ENCODE results near the gene PCSK5.
"Not testable (repeated sequence)": the region's sequence is repeated elsewhere in the genome, so short reads cannot be mapped to it uniquely, and the experiment has no call there.

The PCSK5 gene

DNA sequence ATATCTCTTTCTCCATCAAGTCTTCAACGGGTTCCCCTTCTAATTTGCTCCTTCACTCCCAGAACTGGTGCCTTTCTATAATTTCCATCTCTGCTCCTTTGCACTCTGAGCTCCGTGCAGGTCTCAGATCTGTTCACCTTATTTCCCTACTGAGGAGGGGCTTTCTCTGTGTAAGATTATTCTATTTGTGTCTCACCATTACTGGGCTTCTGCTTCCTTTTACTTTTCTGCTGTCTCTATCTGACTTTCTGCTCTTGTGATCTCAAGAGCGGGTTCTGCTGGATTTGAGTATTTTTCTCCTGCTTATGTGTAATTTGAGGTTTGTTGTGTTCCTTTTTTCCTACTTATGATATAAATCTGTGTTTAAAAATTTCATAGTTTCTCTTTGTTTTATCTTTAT, 117.5 kb downstream of the PCSK5 start:
- DNase-seq (ENCODE audit: low read depth) = no peak

DNA sequence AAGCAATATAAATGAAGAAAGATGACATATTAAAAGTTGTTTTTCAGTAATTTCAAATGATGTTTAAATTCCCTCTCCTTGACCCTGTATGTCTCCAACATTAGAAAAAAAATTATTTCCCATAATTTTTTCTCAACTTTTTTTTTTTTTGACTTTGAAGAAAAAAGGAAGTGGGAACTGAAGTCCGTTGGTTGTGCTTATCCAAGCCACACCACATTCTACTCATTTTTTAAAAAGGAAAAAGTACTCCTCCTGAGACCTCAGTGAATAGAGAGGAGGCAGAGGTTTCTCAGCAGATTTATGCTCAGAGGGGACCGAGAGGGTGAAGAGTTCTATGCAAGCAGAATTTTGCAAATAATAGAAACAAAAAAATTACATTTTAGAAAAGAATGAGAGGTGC, 123.3 kb downstream of the PCSK5 start:
- DNase-seq (ENCODE audit: low read depth) = no peak

DNA sequence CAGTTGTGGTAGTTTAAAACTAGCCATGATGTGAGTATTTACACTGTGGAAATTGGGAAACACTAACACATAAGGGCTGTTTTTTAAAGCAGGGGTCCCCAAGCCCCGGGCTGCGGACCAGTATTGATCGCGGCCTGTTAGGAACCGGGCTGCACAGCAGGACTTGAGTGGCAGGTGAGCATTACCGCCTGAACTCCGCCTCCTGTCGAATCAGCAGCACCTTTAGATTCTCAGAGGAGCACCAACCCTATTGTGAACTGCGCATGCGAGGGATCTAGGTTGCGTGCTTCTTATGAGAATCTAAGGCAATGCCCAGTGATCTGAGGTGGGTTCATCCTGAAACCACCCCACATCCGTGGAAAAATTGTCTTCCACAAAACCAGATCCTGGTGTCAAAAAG, 127.8 kb downstream of the PCSK5 start:
- no peak for DNase-seq (ENCODE audit: low read depth)

DNA sequence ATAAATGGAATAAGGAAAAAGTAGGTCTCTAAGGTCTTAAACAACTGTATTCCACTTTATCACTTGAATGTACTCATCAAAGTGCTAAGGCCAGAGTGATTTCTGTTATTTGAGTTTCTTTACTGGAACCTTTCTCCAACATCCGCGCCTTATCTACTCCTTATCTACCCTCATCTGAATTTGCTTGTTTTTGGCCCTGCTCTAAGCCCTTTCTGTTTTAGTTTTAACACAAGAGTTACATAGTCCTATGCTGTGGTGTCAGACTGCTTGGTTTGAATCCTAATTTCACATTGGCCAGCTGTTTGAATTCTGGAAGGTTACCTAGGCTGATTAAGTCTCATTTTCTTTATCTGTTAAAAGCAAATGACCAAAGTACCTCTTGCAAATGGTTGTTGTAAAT, 128.3 kb downstream of the PCSK5 start:
- DNase-seq (ENCODE audit: low read depth) = no peak

DNA sequence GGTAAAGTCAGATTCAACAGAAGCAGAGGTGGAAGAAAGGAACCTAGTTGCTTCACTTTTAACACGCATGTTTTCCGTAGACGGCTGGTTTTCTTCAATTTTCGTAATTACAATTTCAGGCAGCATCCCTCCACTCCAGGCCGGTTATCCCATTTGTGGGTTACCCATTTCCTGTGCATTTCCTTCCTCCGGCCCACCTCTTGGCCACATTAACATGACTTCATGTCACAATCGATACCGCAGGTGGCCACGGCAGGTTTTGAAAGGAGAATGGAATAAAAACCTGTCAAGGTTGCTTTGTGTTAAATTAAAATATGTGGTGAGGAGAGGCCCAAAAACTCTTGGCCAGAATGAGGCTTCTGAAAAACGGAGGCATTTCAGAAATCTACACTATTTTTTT, 130.2 kb downstream of the PCSK5 start:
- DNase-seq (ENCODE audit: low read depth) = no peak

GRCh38 chr9:76022317-76022716, 131.8 kb downstream of the PCSK5 start:
- no peak for DNase-seq (ENCODE audit: low read depth)

DNA sequence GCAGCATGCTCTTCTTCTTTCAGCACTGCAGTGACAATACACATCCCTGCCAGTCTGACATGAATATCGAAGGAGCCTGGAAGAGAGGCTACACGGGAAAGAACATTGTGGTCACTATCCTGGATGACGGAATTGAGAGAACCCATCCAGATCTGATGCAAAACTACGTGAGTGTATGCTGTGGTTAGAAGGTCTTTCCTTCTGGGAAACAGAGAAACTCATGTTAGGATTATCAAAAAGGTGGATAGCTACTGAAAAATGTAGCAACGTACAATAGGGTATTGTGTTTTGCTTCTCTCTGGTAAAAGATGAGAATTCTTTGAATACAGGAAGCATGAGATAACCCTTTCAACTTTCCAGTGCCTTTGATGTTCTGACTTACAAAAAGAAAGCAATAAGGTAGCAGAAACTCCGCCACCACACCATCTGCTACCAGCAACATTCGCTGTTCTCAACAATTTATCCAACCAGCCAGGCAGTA, 133.3 kb downstream of the PCSK5 start:
- DNase-seq (ENCODE audit: low read depth) = no peak

DNA sequence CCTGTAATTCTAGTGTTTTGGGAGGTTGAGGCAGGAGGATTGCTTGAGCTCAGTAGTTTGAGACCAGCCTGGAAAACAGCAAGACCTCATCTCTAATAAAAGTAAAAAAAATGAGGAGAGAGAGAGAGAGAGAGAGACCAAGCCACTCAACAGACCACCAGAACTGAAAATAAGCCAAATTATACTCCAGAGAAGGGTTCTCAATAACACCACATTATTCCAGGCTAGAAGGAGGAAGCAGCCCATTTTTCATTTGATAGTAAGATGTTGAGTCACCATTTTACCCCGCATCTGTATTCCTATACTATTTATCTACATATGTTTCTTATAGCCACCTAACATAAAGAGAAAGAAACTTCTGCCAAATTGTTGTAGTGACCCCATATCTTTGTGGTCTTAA, 134.8 kb downstream of the PCSK5 start:
- DNase-seq (ENCODE audit: low read depth) = no peak

GRCh38 chr9:76026796-76027195, 136.3 kb downstream of the PCSK5 start:
- no peak for DNase-seq (ENCODE audit: low read depth)

GRCh38 chr9:76027416-76027815, 136.9 kb downstream of the PCSK5 start:
- DNase-seq (ENCODE audit: low read depth) = no peak

DNA sequence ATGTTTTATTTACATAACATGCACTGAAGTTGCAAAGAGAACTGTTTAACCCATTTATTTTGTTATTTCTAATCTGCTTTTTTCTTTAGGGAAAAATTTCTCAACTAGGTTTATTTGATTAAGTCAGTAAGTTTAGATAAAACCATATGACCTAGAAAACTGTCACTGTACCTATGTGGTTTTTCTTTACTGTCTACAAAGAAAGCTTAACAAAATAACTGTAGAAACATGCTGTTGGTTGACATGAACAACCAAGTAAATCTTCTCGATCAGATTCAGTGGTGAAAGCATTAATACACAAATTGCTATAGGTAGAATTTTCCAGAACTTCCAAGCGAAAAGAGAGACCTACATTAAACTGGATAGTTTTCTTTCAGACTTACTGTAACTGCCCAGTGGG, 137.4 kb downstream of the PCSK5 start:
- no peak for DNase-seq (ENCODE audit: low read depth)

DNA sequence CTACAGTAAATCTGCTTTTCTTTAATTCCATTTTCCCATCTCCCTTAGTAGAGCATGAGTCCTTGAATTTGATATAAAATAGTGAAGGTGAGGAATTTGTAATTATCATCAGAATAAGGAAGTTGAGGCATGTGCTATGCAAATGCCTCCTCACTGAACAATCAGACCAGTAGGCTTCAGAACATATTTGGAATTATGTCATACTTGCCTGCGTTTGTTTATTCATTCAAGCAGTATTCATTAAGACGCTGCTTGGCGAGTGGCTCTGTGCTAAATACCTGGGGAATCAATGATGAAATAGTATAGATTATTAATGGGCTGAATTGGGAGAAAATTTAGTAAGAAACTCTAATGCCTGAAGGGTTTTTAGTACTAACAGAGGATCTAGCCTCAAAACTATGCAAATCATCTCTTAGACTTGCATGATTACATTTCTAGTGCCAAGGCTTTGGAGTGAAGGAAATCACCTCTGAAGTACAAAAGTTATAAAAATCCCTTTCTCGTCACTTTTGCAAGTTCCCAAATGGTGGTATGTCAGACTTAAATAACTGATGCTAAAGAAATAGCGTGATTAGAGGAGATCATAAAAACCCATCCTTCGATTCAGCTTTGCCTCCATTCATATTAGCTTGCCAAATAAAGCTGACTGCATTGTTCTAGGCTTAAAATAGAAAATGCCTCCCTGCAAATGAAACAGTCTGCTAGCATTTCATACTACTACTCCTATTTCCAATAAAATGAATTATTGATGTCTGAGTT, 141.7 kb downstream of the PCSK5 start:
- DNase-seq (ENCODE audit: low read depth) = no peak

DNA sequence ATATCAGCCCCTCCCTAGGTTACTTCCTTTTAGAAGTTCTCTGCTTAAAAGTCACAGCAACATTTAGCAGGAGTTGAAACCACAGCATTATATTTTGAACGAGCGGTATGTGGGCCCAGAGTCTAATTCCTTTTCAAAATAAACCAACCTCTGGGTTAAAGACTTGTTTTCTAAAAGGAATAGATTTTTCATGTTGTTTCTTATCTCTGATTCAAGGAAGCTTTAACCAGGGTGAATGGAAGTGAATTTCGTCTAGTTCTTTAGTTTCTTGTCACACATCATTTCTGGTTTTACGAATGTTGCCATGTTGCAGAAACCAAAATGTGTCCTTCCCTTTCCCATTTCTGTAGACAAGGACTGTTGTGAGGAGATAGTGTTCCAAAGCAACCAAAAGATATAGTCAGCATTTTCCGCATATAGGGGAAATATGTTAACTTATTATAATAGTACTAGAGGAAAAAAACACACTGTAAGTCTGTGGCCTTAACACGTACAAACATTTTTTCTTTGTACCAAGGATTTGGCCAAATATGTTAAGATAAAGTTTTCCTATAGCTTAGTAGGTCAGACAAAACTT, 142.4 kb downstream of the PCSK5 start:
- DNase-seq (ENCODE audit: low read depth) = no peak

GRCh38 chr9:76034049-76034448, 143.6 kb downstream of the PCSK5 start:
- DNase-seq (ENCODE audit: low read depth) = no peak

GRCh38 chr9:76036762-76037161, 146.3 kb downstream of the PCSK5 start:
- no peak for DNase-seq (ENCODE audit: low read depth)

DNA sequence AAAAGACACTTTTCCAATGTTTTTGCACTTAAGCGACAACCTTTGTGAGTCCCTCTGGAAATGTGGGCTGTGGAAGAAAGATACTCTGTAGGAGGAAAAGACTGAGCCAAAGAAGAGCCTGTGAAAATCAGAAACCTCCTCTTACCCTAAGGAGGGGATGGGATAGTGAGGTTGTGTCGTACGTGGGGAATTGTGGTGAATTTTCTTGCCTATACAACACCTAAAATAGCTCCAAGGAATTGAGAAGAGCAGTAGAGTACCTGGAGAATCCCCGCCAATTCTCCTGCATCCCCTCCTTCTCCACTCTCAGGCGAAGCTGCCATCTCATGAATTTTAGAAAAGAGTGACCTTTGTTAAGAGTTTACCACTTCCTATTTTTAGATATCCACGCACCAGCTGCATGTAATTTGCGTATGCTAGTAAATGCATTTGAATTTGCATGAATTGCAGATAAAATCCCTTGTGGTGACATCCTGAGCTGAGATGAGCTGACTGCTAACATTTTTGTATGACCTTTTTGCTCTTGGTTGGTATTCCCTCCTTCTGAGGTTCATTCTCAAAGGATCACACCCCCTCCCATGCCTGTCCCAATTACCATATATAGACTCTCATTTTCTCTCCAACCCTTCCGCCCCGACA, 147.2 kb downstream of the PCSK5 start:
- DNase-seq (ENCODE audit: low read depth) = no peak

DNA sequence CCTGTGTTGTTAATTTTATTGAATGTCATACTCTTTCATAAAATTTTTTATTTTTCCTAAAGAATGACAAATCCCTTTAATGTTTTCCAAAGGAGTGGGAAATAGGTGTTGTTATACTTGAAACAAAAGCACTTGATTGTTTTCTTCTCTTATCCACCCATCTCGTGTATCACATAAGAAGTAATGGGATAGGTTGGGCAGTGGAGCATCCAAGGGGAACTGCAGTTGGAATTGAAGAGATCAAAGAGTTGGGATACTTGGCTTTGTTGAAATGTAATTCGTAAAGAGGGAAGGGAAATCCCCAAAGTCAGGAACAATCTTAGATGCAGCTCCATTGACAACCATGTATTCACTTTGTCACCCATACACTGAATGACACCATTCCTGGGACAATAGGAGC, 148.0 kb downstream of the PCSK5 start:
- no peak for DNase-seq (ENCODE audit: low read depth)

- no peak for DNase-seq (ENCODE audit: low read depth)
Measured at GRCh38 chr9:76044266-76044819, 153.9 kb downstream of the PCSK5 start.

DNA sequence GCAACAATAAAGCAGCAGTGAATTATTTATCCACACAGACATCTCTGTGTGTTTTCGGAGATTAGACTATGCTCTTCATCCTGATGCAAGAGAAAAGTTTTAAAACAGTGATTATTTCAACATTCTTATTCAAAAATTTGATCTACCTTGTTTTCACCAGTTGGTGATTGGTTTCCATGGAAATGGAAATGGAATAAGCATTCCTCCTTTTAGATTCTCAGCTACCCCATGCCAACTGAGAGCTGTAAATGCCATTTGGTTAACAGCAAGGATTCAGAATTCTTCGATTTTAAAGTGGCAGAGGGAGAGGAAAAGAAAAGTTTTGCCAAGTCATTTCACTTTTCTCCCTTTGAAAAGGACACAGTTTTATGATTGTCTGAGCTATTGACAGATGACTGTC, 154.7 kb downstream of the PCSK5 start:
- DNase-seq (ENCODE audit: low read depth) = no peak

GRCh38 chr9:76049341-76049740, 158.9 kb downstream of the PCSK5 start:
- no peak for DNase-seq (ENCODE audit: low read depth)

GRCh38 chr9:76067696-76068095, 177.2 kb downstream of the PCSK5 start:
- DNase-seq (ENCODE audit: low read depth) = no peak

DNA sequence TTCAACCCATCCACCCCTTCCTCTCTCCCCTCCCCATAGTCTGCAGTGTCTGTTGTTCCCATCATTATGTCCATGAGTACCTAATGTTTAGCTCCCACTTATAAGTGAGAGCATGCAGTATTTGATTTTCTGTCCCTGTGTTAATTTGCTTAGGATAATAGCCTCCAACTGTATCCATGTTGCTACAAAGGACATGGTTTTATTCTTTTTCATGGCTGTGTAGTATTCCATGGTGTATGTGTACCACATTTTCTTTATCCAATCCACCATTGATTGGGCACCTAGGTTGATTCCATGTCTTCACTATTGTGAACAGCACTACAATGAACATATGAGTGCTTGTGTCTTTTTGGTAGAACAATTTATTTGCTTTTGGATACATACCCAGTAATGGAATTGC, 187.1 kb downstream of the PCSK5 start:
- DNase-seq (ENCODE audit: low read depth) = no peak

DNA sequence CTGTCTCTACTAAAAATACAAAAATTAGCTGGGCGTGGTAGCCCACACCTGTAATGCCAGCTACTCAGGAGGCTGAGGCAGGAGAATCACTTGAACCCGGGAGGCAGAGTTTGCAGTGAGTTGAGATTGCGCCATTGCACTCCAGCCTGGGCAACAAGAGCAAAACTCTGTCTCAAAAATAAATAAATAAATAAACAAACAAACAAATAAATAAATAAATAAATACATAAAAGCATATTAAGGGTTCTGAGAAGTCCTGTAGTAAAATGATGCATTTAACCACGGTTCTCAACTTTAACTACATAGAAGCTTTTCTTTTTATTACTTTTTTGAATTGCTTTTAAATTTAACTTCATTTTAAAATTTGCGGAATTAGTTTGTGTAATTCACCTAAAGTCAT, 190.8 kb downstream of the PCSK5 start:
- DNase-seq (ENCODE audit: low read depth) = not testable (repeated sequence)
